Lung (tissue), 12 donors: ENCODE measurements around the gene DKK3. TPM values are rescaled to one million over a fixed set of nuclear protein-coding genes. Genes with fewer than 3 reads are reported as not detected.
A peak's percentile ranks its signal among the peaks of the same experiment; 100 is the strongest.

ENCODE experiments used
- ATAC-seq: fragments of 200-7000 bp; cut with Tn5 transposase; one replicate; pipeline ENCODE4 v1.9.1; 2020; ENCODE audit warnings: moderate number of reproducible peaks; ENCODE audit not compliant: insufficient read depth, low FRiP score
- DNase-seq, 3 donors: peaks; one replicate each; pipeline ENCODE4 v3.0.0-alpha.2; 2013 to 2017
- H3K27ac ChIP-seq, 2 donors: one replicate each; pipeline ENCODE4 v1.5.1; 2013; ENCODE audit warnings: mild to moderate bottlenecking in 2 of 2, moderate library complexity in 2 of 2, control low read depth in 1 of 2, inconsistent platforms in 1 of 2, low read depth in 1 of 2, low read length in 1 of 2
- H3K27me3 ChIP-seq, 3 donors: one replicate each; pipeline ENCODE4 v1.5.1; 2013; ENCODE audit warnings: low read length in 2 of 3; ENCODE audit not compliant: control insufficient read depth in 3 of 3, insufficient read depth in 3 of 3
- H3K36me3 ChIP-seq, 4 donors: one replicate each; pipeline ENCODE4 v1.5.1; 2013; ENCODE audit warnings: low read length in 4 of 4, mild to moderate bottlenecking in 1 of 4, moderate library complexity in 1 of 4; ENCODE audit not compliant: control insufficient read depth in 4 of 4, insufficient read depth in 4 of 4
- H3K4me1 ChIP-seq, 5 donors: one replicate each; pipeline ENCODE4 v1.5.1; 2013; ENCODE audit warnings: low read length in 5 of 5, mild to moderate bottlenecking in 2 of 5, moderate library complexity in 1 of 5; ENCODE audit not compliant: control insufficient read depth in 5 of 5, insufficient read depth in 5 of 5
- H3K4me3 ChIP-seq: one replicate; pipeline ENCODE4 v1.5.1; 2013; ENCODE audit warnings: mild to moderate bottlenecking, control low read depth, moderate library complexity
- H3K9ac ChIP-seq, 2 donors: one replicate each; pipeline ENCODE4 v1.5.1; 2013; ENCODE audit warnings: low read length in 2 of 2, control low read depth in 1 of 2; ENCODE audit not compliant: insufficient read depth in 1 of 2
- H3K9me3 ChIP-seq, 4 donors: one replicate each; pipeline ENCODE4 v1.5.1; 2013; ENCODE audit warnings: low read length in 3 of 4, mild to moderate bottlenecking in 1 of 4, moderate library complexity in 1 of 4; ENCODE audit not compliant: control insufficient read depth in 4 of 4, insufficient read depth in 3 of 4
- CTCF ChIP-seq: IDR thresholded peaks from 2 replicates; pipeline ENCODE4 v1.5.1; 2012; ENCODE audit warnings: mild to moderate bottlenecking; ENCODE audit errors: control extremely low read depth, extremely low read depth
- WGBS, 2 donors: extraction: QIAGEN DNeasy Blood & Tissue Kit; methylation state at CpG; one replicate each; pipeline ENCODE4 v1.1.7; 2013; 5-methylcytosine and 5-hydroxymethylcytosine counted together
- polyA plus RNA-seq, 2 donors: library from polyadenylated mRNA; stranded (reverse); fragments of 200-250 nt; gene quantifications; one replicate each; pipeline ENCODE4 v1.2.1, GENCODE V29; 2013
- total RNA-seq, 2 donors: library from RNA; depleted of rRNA in 1 of 2; stranded (reverse); fragments of >200 nt in 1 of 2; gene quantifications; one replicate each; pipeline ENCODE4 v1.2.1, GENCODE V29; 2014 to 2021
- donor health status: control.
- donor health status: control.
- donor health status: Bipolar disorder and iron deficiency.
- donor health status: healthy.
- donor health status: DM: yes; HTN: yes; CAD: no.

Gene DKK3
- total and polyA plus RNA-seq, 4 donors: 45.3 to 121 (median 94.5) TPM

- Histone ChIP-seq H3K27me3 (no peaks in the 10 kb centered on the region), H3K27ac (peak overlapping the region; percentile 71 to 80), H3K36me3 (peaks cover 0 to 19% (median 7%) of the 10 kb centered on the region in 4 donors), H3K9me3 (peaks cover 0 to 2% (median 0%) of the 10 kb centered on the region in 4 donors), H3K9ac (no peak overlapping the region), H3K4me1 (peaks cover 31 to 50% (median 44%) of the 10 kb centered on the region in 5 donors), H3K4me3 (no peak overlapping the region)
- no peak for ATAC-seq
- no peak for DNase-seq
- 87 to 95% methylated on average over 2 of the region's 2 CpGs for WGBS, 2 donors
- TF ChIP-seq CTCF: no peak
Observed at GRCh38 chr11:11980200-11980599, 28.2 kb downstream of the DKK3 start.

- 43 to 74% methylated on average over 8 of the region's 8 CpGs for WGBS, 2 donors
- no peak for ATAC-seq
Observed at GRCh38 chr11:11979488-11980117, 28.8 kb downstream of the DKK3 start.

GRCh38 chr11:11978792-11979487 is 29.5 kb downstream of the DKK3 start:
- no peak for TF ChIP-seq CTCF
- Histone ChIP-seq H3K36me3 (peaks cover 0 to 19% (median 7%) of the 10 kb centered on the region in 4 donors), H3K9me3 (peaks cover 0 to 2% (median 0%) of the 10 kb centered on the region in 4 donors), H3K4me1 (peaks cover 34 to 55% (median 47%) of the 10 kb centered on the region in 5 donors), H3K27me3 (no peaks in the 10 kb centered on the region), H3K27ac (peak overlapping the region; percentile 71 to 80), H3K4me3 (no peak overlapping the region), H3K9ac (peak overlapping the region in 1 of 2 donors; percentile 39)
- DNase-seq: peak; percentile 86 to 93 (median 88)
- ATAC-seq: no peak
- 55 to 67% methylated on average over 13 of the region's 13 CpGs for WGBS, 2 donors

More at GRCh38 chr11:11979488-11980117, 28.8 kb downstream of the DKK3 start:
- Histone ChIP-seq H3K9me3 (peaks cover 0 to 2% (median 0%) of the 10 kb centered on the region in 4 donors), H3K27me3 (no peaks in the 10 kb centered on the region), H3K27ac (peak overlapping the region; percentile 71 to 80), H3K4me3 (no peak overlapping the region), H3K9ac (peak overlapping the region in 1 of 2 donors; percentile 39), H3K4me1 (peaks cover 31 to 50% (median 44%) of the 10 kb centered on the region in 5 donors), H3K36me3 (peaks cover 0 to 19% (median 7%) of the 10 kb centered on the region in 4 donors)
- DNase-seq: peak; percentile 79 to 90 (median 89)
- no peak for TF ChIP-seq CTCF
